IMR-90 (cell line): ENCODE results near the gene OR13J1. TPM values are rescaled to one million over a fixed set of nuclear protein-coding genes. Genes with fewer than 3 reads are reported as not detected.

Experiments
- ATAC-seq: fragments of 200-7000 bp; cut with Tn5 transposase; 2 replicates; pipeline ENCODE4 v1.9.1; 2020; ENCODE audit warnings: low read depth, mild to moderate bottlenecking, moderate library complexity
- BruUV-seq: library from RNA; stranded (reverse); fragments of 400-500 nt; replicated peaks from 2 replicates; lab custom pipeline; 2021; lab: Mats Ljungman, UMichigan
- CTCF ChIA-PET: fragments of 300-600 bp; formaldehyde crosslinking; extraction: SDS; loops from one replicate; lab custom pipeline; 2021; ENCODE audit warnings: antibody characterized with exemption; lab: Yijun Ruan, JAX
- POLR2A ChIA-PET: fragments of 300-600 bp; sonication (Branson Sonifier 250); formaldehyde crosslinking; loops from one replicate; lab custom pipeline; 2022; ENCODE audit warnings: antibody characterized with exemption; ENCODE audit not compliant: unreplicated experiment; lab: Charles Lee
- DNase-seq: peaks from one replicate; pipeline ENCODE4 v3.0.0; 2013
- H2AFZ ChIP-seq: replicated peaks from 2 replicates; pipeline ENCODE3; 2013; ENCODE audit warnings: low read length, mild to moderate bottlenecking; ENCODE audit not compliant: poor library complexity
- H2AK5ac ChIP-seq: 2 replicates; pipeline ENCODE4 v1.6.1; 2013; ENCODE audit warnings: low read depth, low read length, inconsistent platforms
- H2AK9ac ChIP-seq: replicated peaks from 2 replicates; pipeline ENCODE3; 2013; ENCODE audit warnings: mild to moderate bottlenecking, low read depth, low read length, moderate library complexity; ENCODE audit not compliant: poor library complexity
- H2BK120ac ChIP-seq: 2 replicates; pipeline ENCODE4 v1.6.1; 2013; ENCODE audit warnings: low read depth, low read length, inconsistent platforms
- H2BK15ac ChIP-seq: 3 replicates; pipeline ENCODE4 v1.6.1; 2013; ENCODE audit warnings: low read depth, low read length, inconsistent platforms
- H2BK20ac ChIP-seq: 2 replicates; pipeline ENCODE4 v1.6.1; 2013; ENCODE audit warnings: low read depth, mild to moderate bottlenecking, inconsistent platforms, low read length, moderate library complexity
- H2BK5ac ChIP-seq: 2 replicates; pipeline ENCODE4 v1.6.1; 2013; ENCODE audit warnings: mild to moderate bottlenecking, low read depth, low read length, inconsistent platforms; ENCODE audit not compliant: poor library complexity, severe bottlenecking
- H3K14ac ChIP-seq: replicated peaks from 2 replicates; pipeline ENCODE4 v1.6.1; 2013; ENCODE audit warnings: low read depth, low read length, inconsistent platforms
- H3K18ac ChIP-seq: 2 replicates; pipeline ENCODE4 v1.6.1; 2013; ENCODE audit warnings: low read depth, low read length, control low read depth
- H3K23ac ChIP-seq: 2 replicates; pipeline ENCODE4 v1.6.1; 2013; ENCODE audit warnings: low read depth, low read length, inconsistent platforms
- H3K27ac ChIP-seq: 2 replicates; pipeline ENCODE4 v1.5.1; 2013; ENCODE audit warnings: mild to moderate bottlenecking, control low read depth, low read length; ENCODE audit not compliant: insufficient read depth
- H3K27me3 ChIP-seq: 2 replicates; pipeline ENCODE4 v1.6.1; 2013; ENCODE audit warnings: low read length; ENCODE audit not compliant: control insufficient read depth, insufficient read depth
- H3K36me3 ChIP-seq: 2 replicates; pipeline ENCODE4 v1.6.1; 2013; ENCODE audit warnings: low read length, mixed read lengths; ENCODE audit not compliant: control insufficient read depth, insufficient read depth
- H3K4ac ChIP-seq: 2 replicates; pipeline ENCODE4 v1.6.1; 2013; ENCODE audit warnings: low read depth, low read length, inconsistent platforms
- H3K4me1 ChIP-seq: 2 replicates; pipeline ENCODE4 v1.6.1; 2013; ENCODE audit warnings: low read length, mixed read lengths; ENCODE audit not compliant: control insufficient read depth, insufficient read depth
- H3K4me2 ChIP-seq: 2 replicates; pipeline ENCODE4 v1.6.1; 2013; ENCODE audit warnings: low read depth, mild to moderate bottlenecking, control low read depth, low read length, moderate library complexity
- H3K4me3 ChIP-seq: 2 replicates; pipeline ENCODE4 v1.5.1; 2013; ENCODE audit warnings: low read depth, mild to moderate bottlenecking, control low read depth, low read length, moderate library complexity; ENCODE audit not compliant: insufficient read depth
- H3K56ac ChIP-seq: 2 replicates; pipeline ENCODE4 v1.6.1; 2013; ENCODE audit warnings: low read length, inconsistent platforms; ENCODE audit not compliant: insufficient read depth; ENCODE audit errors: extremely low read depth
- H3K79me1 ChIP-seq, 2 experiments: 2 replicates each; pipeline ENCODE4 v1.6.1; 2013; ENCODE audit warnings: low read length in 2 of 2, inconsistent platforms in 1 of 2, low read depth in 1 of 2
- H3K9ac ChIP-seq: 2 replicates; pipeline ENCODE4 v1.6.1; 2013; ENCODE audit warnings: low read depth, low read length, control low read depth
- H3K9me1 ChIP-seq: 2 replicates; pipeline ENCODE4 v1.6.1; 2013; ENCODE audit warnings: low read length, inconsistent platforms; ENCODE audit not compliant: insufficient read depth
- H3K9me3 ChIP-seq: 2 replicates; pipeline ENCODE4 v1.6.1; 2013; ENCODE audit warnings: low read length; ENCODE audit not compliant: control insufficient read depth, insufficient read depth
- H4K20me1 ChIP-seq: 2 replicates; pipeline ENCODE4 v1.6.1; 2013; ENCODE audit warnings: low read length, inconsistent platforms; ENCODE audit not compliant: insufficient read depth
- H4K5ac ChIP-seq: 2 replicates; pipeline ENCODE4 v1.6.1; 2013; ENCODE audit warnings: mild to moderate bottlenecking, low read depth, low read length, control low read depth
- H4K8ac ChIP-seq, 2 experiments: 2 replicates each; pipeline ENCODE4 v1.6.1; 2013; ENCODE audit warnings: low read depth in 2 of 2, low read length in 2 of 2, control low read depth in 1 of 2, inconsistent platforms in 1 of 2
- H4K91ac ChIP-seq: 2 replicates; pipeline ENCODE4 v1.6.1; 2013; ENCODE audit warnings: low read depth, low read length, inconsistent platforms; ENCODE audit not compliant: insufficient read depth
- BHLHE40 ChIP-seq: fragments of 150-350 bp; IDR thresholded peaks from 2 replicates; pipeline ENCODE4 v1.6.1; 2016; ENCODE audit warnings: mild to moderate bottlenecking, low read depth, low read length
- CEBPB ChIP-seq: IDR thresholded peaks from 2 replicates; pipeline ENCODE4 v1.6.1; 2012; ENCODE audit warnings: low read depth, low read length, improper control_type of control experiment
- CHD1 ChIP-seq: IDR thresholded peaks from 2 replicates; pipeline ENCODE4 v1.6.1; 2012; ENCODE audit warnings: low read depth, low read length, improper control_type of control experiment
- FOS ChIP-seq: fragments of 150-350 bp; IDR thresholded peaks from 2 replicates; pipeline ENCODE4 v1.6.1; 2016; ENCODE audit warnings: low read depth, low read length
- MAFK ChIP-seq: IDR thresholded peaks from 2 replicates; pipeline ENCODE4 v1.6.1; 2012; ENCODE audit warnings: low read depth, low read length, improper control_type of control experiment
- MAZ ChIP-seq: IDR thresholded peaks from 2 replicates; pipeline ENCODE4 v1.6.1; 2012; ENCODE audit warnings: low read depth, mild to moderate bottlenecking, low read length, improper control_type of control experiment, moderate library complexity, borderline replicate concordance
- MXI1 ChIP-seq: IDR thresholded peaks from 2 replicates; pipeline ENCODE4 v1.6.1; 2012; ENCODE audit warnings: low read depth, mild to moderate bottlenecking, low read length, moderate library complexity, borderline replicate concordance
- NFE2L2 ChIP-seq: fragments of 150-350 bp; IDR thresholded peaks from 2 replicates; pipeline ENCODE4 v1.6.1; 2016; ENCODE audit warnings: low read depth, mild to moderate bottlenecking, low read length
- POLR2A ChIP-seq: IDR thresholded peaks from 2 replicates; pipeline ENCODE4 v1.6.1; 2012; ENCODE audit warnings: mild to moderate bottlenecking, low read depth, low read length
- RAD21 ChIP-seq: IDR thresholded peaks from 2 replicates; pipeline ENCODE4 v1.6.1; 2012; ENCODE audit warnings: low read length, improper control_type of control experiment
- RCOR1 ChIP-seq: IDR thresholded peaks from 2 replicates; pipeline ENCODE4 v1.6.1; 2012; ENCODE audit warnings: mild to moderate bottlenecking, low read length, improper control_type of control experiment; ENCODE audit not compliant: insufficient replicate concordance
- RFX5 ChIP-seq: IDR thresholded peaks from 2 replicates; pipeline ENCODE4 v1.8.0; 2012; ENCODE audit warnings: low read depth, mild to moderate bottlenecking, low read length, moderate library complexity
- SMC3 ChIP-seq: fragments of 150-350 bp; IDR thresholded peaks from 2 replicates; pipeline ENCODE4 v1.6.1; 2016; ENCODE audit warnings: low read depth, mild to moderate bottlenecking, antibody characterized with exemption, low read length, moderate library complexity
- WGBS, 2 experiments: methylation state at CpG; one replicate each; pipeline versions ENCODE4 v1.1.5 to v1.1.7; 2013; ENCODE audit warnings: missing lambda C conversion rate in 2 of 2; ENCODE audit not compliant: insufficient read length in 1 of 2; ENCODE audit errors: extremely low coverage in 2 of 2; 5-methylcytosine and 5-hydroxymethylcytosine counted together
- dilution Hi-C: fragments of 300-500 bp; cut with HindIII; formaldehyde crosslinking; loops from one replicate; pipeline ENCODE4 v1.14.3; 2018; ENCODE audit warnings: low sequenced_read_pairs; ENCODE audit not compliant: unreplicated experiment
- in situ Hi-C: fragments of 300-500 bp; cut with MboI; formaldehyde crosslinking; loops from 3 replicates; pipeline ENCODE4 v1.14.3; 2019; ENCODE audit warnings: low sequenced_read_pairs, inconsistent platforms, mixed read lengths
- intact Hi-C: fragments of 100-400 bp; cut with micrococcal nuclease; formaldehyde crosslinking; loops from 2 replicates; pipeline ENCODE4 v1.10.0; 2022
- polyA plus RNA-seq, 3 experiments: library from polyadenylated mRNA; depleted of rRNA; stranded (reverse); fragments of >200 nt; gene quantifications; 2 replicates each; pipeline ENCODE4 v1.2.3, GENCODE V29; 2012; ENCODE audit warnings: low replicate concordance in 1 of 3
- total RNA-seq: library from RNA; depleted of rRNA; stranded (reverse); fragments of >200 nt; gene quantifications from 2 replicates; pipeline ENCODE4 v1.2.3, GENCODE V29; 2012
- TF ChIP-seq, protein P1 (sequence below): fragments of 150-350 bp; IDR thresholded peaks from 2 replicates; pipeline ENCODE4 v1.6.1; 2017; ENCODE audit warnings: mild to moderate bottlenecking, antibody characterized with exemption, low read length, low read depth
- TF ChIP-seq, protein P2 (sequence below): fragments of 150-350 bp; IDR thresholded peaks from 2 replicates; pipeline ENCODE4 v1.6.1; 2016; ENCODE audit warnings: low read depth, mild to moderate bottlenecking, low read length, moderate library complexity, borderline replicate concordance
- TF ChIP-seq, protein P3 (sequence below): conservative IDR thresholded peaks from 2 replicates; pipeline ENCODE4 v1.5.1; 2012; ENCODE audit warnings: mild to moderate bottlenecking, low read depth, low read length, improper control_type of control experiment

The OR13J1 gene
- total and polyA plus RNA-seq, 2 of the 4 experiments (the other 2 are of a cell fraction) = not detected

DNA sequence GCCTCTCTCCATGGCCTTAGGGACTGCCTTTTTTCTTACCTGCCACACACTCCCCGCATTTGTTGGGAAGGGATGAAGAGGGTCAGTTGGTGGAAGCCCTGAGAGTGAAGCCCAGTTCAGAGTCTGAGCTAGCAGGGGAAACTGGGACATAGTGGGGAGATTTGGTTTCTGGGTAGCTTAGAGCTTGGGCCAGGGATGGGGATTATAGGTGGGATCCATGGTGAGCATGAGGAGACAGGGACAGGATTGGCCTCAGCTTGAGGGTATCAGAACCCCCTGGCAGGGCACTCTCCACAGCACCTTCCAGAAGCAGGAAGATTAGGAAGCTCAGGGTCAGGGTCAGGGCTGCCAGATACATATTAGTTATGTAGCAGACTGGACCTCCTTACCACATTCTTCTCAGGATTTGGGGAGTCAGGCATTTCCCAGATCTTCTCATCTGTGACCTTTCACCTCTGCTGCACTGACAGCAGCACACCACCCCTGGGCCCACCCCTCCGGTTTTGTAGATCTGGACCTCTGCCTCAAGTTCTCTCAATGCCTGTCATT lies 17.9 kb downstream of the OR13J1 start:
- Histone ChIP-seq H3K18ac (no peak overlapping the region), H4K5ac (no peak overlapping the region), H3K9ac (no peak overlapping the region), H3K36me3 (peaks cover 3% of the 10 kb centered on the region; the same call in 1 of the 2 replicates), H3K9me1 (peaks cover under 1% of the 10 kb centered on the region; the same call in 1 of the 2 replicates), H2AK5ac (no peak overlapping the region), H2BK20ac (no peak overlapping the region), H3K9me3 (no peaks in the 10 kb centered on the region), H3K14ac (no peak overlapping the region), H3K4ac (no peak overlapping the region), H3K4me1 (peaks cover 3% of the 10 kb centered on the region; the same call in 1 of the 2 replicates), H2BK120ac (no peak overlapping the region), H3K4me2 (no peak overlapping the region), H4K8ac (no peak overlapping the region), H4K20me1 (no peaks in the 10 kb centered on the region), H3K27me3 (no peaks in the 10 kb centered on the region; the same call in 1 of the 2 replicates), H3K79me1 (no peaks in the 10 kb centered on the region), H2BK15ac (no peak overlapping the region), H4K91ac (no peak overlapping the region), H3K56ac (no peak overlapping the region), H2AK9ac (peak overlapping the region; percentile 15), H2BK5ac (no peak overlapping the region), H3K4me3 (no peak overlapping the region), H2AFZ (no peak overlapping the region), H3K27ac (no peak overlapping the region), H3K23ac (no peak overlapping the region)
- intact Hi-C loops = no loop called here
- ATAC-seq = no peak
- TF ChIP-seq, protein P1, sequence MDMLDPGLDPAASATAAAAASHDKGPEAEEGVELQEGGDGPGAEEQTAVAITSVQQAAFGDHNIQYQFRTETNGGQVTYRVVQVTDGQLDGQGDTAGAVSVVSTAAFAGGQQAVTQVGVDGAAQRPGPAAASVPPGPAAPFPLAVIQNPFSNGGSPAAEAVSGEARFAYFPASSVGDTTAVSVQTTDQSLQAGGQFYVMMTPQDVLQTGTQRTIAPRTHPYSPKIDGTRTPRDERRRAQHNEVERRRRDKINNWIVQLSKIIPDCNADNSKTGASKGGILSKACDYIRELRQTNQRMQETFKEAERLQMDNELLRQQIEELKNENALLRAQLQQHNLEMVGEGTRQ = no peak
- TF ChIP-seq NFE2L2 = no peak
- TF ChIP-seq BHLHE40 = no peak
- no peak for TF ChIP-seq POLR2A
- no peak for TF ChIP-seq CHD1
- TF ChIP-seq FOS = no peak
- TF ChIP-seq, protein P2, sequence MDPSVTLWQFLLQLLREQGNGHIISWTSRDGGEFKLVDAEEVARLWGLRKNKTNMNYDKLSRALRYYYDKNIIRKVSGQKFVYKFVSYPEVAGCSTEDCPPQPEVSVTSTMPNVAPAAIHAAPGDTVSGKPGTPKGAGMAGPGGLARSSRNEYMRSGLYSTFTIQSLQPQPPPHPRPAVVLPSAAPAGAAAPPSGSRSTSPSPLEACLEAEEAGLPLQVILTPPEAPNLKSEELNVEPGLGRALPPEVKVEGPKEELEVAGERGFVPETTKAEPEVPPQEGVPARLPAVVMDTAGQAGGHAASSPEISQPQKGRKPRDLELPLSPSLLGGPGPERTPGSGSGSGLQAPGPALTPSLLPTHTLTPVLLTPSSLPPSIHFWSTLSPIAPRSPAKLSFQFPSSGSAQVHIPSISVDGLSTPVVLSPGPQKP = no peak
- no peak for TF ChIP-seq RFX5
- no peak for TF ChIP-seq CEBPB
- no peak for TF ChIP-seq SMC3
- no peak for TF ChIP-seq MXI1
- TF ChIP-seq RAD21 = no peak
- TF ChIP-seq RCOR1 = no peak
- TF ChIP-seq MAZ = no peak
- TF ChIP-seq, protein P3, sequence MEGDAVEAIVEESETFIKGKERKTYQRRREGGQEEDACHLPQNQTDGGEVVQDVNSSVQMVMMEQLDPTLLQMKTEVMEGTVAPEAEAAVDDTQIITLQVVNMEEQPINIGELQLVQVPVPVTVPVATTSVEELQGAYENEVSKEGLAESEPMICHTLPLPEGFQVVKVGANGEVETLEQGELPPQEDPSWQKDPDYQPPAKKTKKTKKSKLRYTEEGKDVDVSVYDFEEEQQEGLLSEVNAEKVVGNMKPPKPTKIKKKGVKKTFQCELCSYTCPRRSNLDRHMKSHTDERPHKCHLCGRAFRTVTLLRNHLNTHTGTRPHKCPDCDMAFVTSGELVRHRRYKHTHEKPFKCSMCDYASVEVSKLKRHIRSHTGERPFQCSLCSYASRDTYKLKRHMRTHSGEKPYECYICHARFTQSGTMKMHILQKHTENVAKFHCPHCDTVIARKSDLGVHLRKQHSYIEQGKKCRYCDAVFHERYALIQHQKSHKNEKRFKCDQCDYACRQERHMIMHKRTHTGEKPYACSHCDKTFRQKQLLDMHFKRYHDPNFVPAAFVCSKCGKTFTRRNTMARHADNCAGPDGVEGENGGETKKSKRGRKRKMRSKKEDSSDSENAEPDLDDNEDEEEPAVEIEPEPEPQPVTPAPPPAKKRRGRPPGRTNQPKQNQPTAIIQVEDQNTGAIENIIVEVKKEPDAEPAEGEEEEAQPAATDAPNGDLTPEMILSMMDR = no peak
- TF ChIP-seq MAFK = no peak
- DNase-seq = no peak
- dilution Hi-C loops = no loop called here
- in situ Hi-C loops = no loop called here
- ChIA-PET POLR2A (no interaction called here), CTCF (no interaction called here)
- BruUV-seq = no TSS peak
- WGBS, 2 experiments = 100% methylated on average over 1 of the region's 2 CpGs; no CpG with 5 or more reads in 1 of the 2 experiments
